K562 (cell line): Measurements from ENCODE around the gene KCNQ5. TPM values are rescaled to one million over a fixed set of nuclear protein-coding genes. Genes with fewer than 3 reads are reported as not detected.

Experiments used
- ATAC-seq: fragments of 200-7000 bp; cut with Tn5 transposase; 3 replicates; pipeline ENCODE4 v1.9.1; 2020; ENCODE audit warnings: moderate library complexity
- BruUV-seq: library from RNA; stranded (reverse); fragments of 400-500 nt; replicated peaks from 2 replicates; lab custom pipeline; 2021; lab: Mats Ljungman, UMichigan
- CTCF ChIA-PET: fragments of 300-600 bp; formaldehyde crosslinking; extraction: SDS; loops from one replicate; lab custom pipeline; 2021; ENCODE audit warnings: low intra/inter-chr PET ratio; lab: Yijun Ruan, JAX
- POLR2A ChIA-PET: fragments of 300-600, 350-650 bp; sonication (Branson Sonifier 250); formaldehyde crosslinking; extraction: SDS; loops from one replicate; lab custom pipeline; 2021; ENCODE audit warnings: antibody characterized with exemption, inconsistent platforms; lab: Yijun Ruan, JAX
- DNase-seq, 4 experiments: peaks; one replicate each; pipeline versions ENCODE4 v3.0.0 to v3.0.0-alpha.2; 2011 to 2018; ENCODE audit warnings: low spot score in 3 of 4, mixed read lengths in 3 of 4; ENCODE audit errors: extremely low read depth in 1 of 4
- FAIRE-seq: peaks from 2 replicates; lab custom pipeline; 2011; peaks lifted over from hg19 to GRCh38; lab: Jason Lieb, UNC
- H2AFZ ChIP-seq: 2 replicates; pipeline ENCODE4 v1.6.0; 2011; ENCODE audit warnings: low read depth, low read length, control low read depth, inconsistent platforms
- H3K27ac ChIP-seq: fragments of 200-600 bp; 3 replicates; pipeline ENCODE4 v1.8.0; 2011; ENCODE audit warnings: low read depth, mild to moderate bottlenecking, control low read depth, inconsistent platforms, low read length, moderate library complexity, mixed read lengths; ENCODE audit errors: extremely low read depth
- H3K27me3 ChIP-seq, 2 experiments: fragments of 300-600 bp in 1 of 2; 2 replicates in 1 of 2; 3 replicates in 1 of 2; pipeline versions ENCODE4 v1.6.0 to v1.8.0; 2011; ENCODE audit warnings: inconsistent platforms in 2 of 2, low read length in 2 of 2, mild to moderate bottlenecking in 1 of 2, mixed read lengths in 1 of 2, moderate library complexity in 1 of 2; ENCODE audit not compliant: control insufficient read depth in 2 of 2, insufficient read depth in 2 of 2
- H3K36me3 ChIP-seq: fragments of 300-600 bp; 3 replicates; pipeline ENCODE4 v1.8.0; 2011; ENCODE audit warnings: mild to moderate bottlenecking, low read length, inconsistent platforms; ENCODE audit not compliant: control insufficient read depth, insufficient read depth
- H3K4me1 ChIP-seq, 2 experiments: fragments of 200-600 bp in 1 of 2; replicated peaks in 1 of 2; 2 replicates in 1 of 2; 3 replicates in 1 of 2; pipeline versions ENCODE4 v1.5.1 to v1.8.0; 2011; ENCODE audit warnings: inconsistent platforms in 2 of 2, low read length in 2 of 2, mild to moderate bottlenecking in 1 of 2, mixed read lengths in 1 of 2, moderate library complexity in 1 of 2; ENCODE audit not compliant: control insufficient read depth in 2 of 2, insufficient read depth in 2 of 2
- H3K4me2 ChIP-seq: 2 replicates; pipeline ENCODE4 v1.6.1; 2011; ENCODE audit warnings: low read length, control low read depth, inconsistent platforms, mixed read lengths; ENCODE audit not compliant: insufficient read depth
- H3K4me3 ChIP-seq: fragments of 200-600 bp; sonication (generic), shearing (Covaris generic); 2 replicates; pipeline ENCODE4 v1.5.1; 2016; ENCODE audit warnings: control low read depth, inconsistent platforms
- H3K79me2 ChIP-seq: fragments of 200-600 bp; 3 replicates; pipeline ENCODE4 v1.8.0; 2011; ENCODE audit warnings: low read length, inconsistent platforms; ENCODE audit not compliant: control insufficient read depth, insufficient read depth
- H3K9ac ChIP-seq, 2 experiments: 2 replicates each; pipeline versions ENCODE4 v1.6.0 to v1.6.1; 2011; ENCODE audit warnings: low read depth in 2 of 2, low read length in 2 of 2, control low read depth in 1 of 2, inconsistent platforms in 1 of 2, mild to moderate bottlenecking in 1 of 2, mixed read lengths in 1 of 2; ENCODE audit not compliant: insufficient read depth in 1 of 2
- H3K9me1 ChIP-seq: one replicate; pipeline ENCODE4 v1.6.0; 2011; ENCODE audit warnings: inconsistent platforms, mild to moderate bottlenecking, low read length, moderate library complexity; ENCODE audit not compliant: control insufficient read depth, insufficient read depth
- H3K9me3 ChIP-seq: replicated peaks from 2 replicates; pipeline ENCODE4 v1.5.1; 2011; ENCODE audit warnings: low read depth, low read length, inconsistent platforms; ENCODE audit not compliant: control insufficient read depth, insufficient read depth
- H4K20me1 ChIP-seq: replicated peaks from 2 replicates; pipeline ENCODE4 v1.6.1; 2011; ENCODE audit warnings: low read length, inconsistent platforms, mixed read lengths; ENCODE audit not compliant: control insufficient read depth, insufficient read depth
- ARID1B ChIP-seq: fragments of 450-650 bp; IDR thresholded peaks from 2 replicates; pipeline ENCODE4 v1.6.1; 2016; ENCODE audit warnings: antibody characterized with exemption, mild to moderate bottlenecking, inconsistent platforms
- CCNT2 ChIP-seq: IDR thresholded peaks from 2 replicates; pipeline ENCODE4 v1.6.1; 2011; ENCODE audit warnings: borderline replicate concordance, low read depth, mild to moderate bottlenecking, moderate library complexity, mixed read lengths, low read length; ENCODE audit not compliant: insufficient read length; ENCODE audit errors: extremely low read depth
- GATAD2A ChIP-seq: fragments of 450-650 bp; IDR thresholded peaks from 2 replicates; pipeline ENCODE4 v1.6.1; 2017
- ILK ChIP-seq: fragments of 450-650 bp; IDR thresholded peaks from 2 replicates; pipeline ENCODE4 v1.6.1; 2016; ENCODE audit warnings: missing genetic modification characterization, low read depth, mild to moderate bottlenecking, missing compliant biosample characterization, moderate library complexity, borderline replicate concordance
- KDM2B ChIP-seq: fragments of 250-450 bp; sonication (Bioruptor Pico); IDR thresholded peaks from 2 replicates; pipeline ENCODE4 v1.8.0; 2021; ENCODE audit warnings: mild to moderate bottlenecking, moderate library complexity
- MTF1 ChIP-seq: fragments of 250-450 bp; sonication (Bioruptor Pico); IDR thresholded peaks from 2 replicates; pipeline ENCODE4 v1.9.0; 2021; ENCODE audit warnings: moderate library complexity, mild to moderate bottlenecking, inconsistent platforms, borderline replicate concordance
- MXI1 ChIP-seq: IDR thresholded peaks from 2 replicates; pipeline ENCODE4 v1.6.1; 2011; ENCODE audit warnings: low read depth, mild to moderate bottlenecking, improper control_type of control experiment, low read length
- NR2C2 ChIP-seq, 2 experiments: fragments of 200-800 bp in 1 of 2; sonication (Bioruptor generic) in 1 of 2; sonication (generic) in 1 of 2; formaldehyde crosslinking in 1 of 2; IDR thresholded peaks; 2 replicates each; pipeline versions ENCODE4 v1.6.1 to v1.8.0; 2016 to 2022; ENCODE audit warnings: mild to moderate bottlenecking in 1 of 2, missing compliant biosample characterization in 1 of 2, missing genetic modification characterization in 1 of 2, missing genetic modification reagents in 1 of 2
- NR3C1 ChIP-seq: sonication (generic); formaldehyde crosslinking; IDR thresholded peaks from 2 replicates; pipeline ENCODE4 v1.8.1; 2022; ENCODE audit warnings: missing genetic modification reagents
- PCBP2 ChIP-seq: fragments of 200-400 bp; formaldehyde crosslinking; IDR thresholded peaks from 2 replicates; pipeline ENCODE4 v1.6.1; 2018; ENCODE audit warnings: low read length, low read depth, mild to moderate bottlenecking, moderate library complexity; ENCODE audit not compliant: poor library complexity, severe bottlenecking
- PPARD ChIP-seq: fragments of 250-450 bp; sonication (Bioruptor Pico); IDR thresholded peaks from 2 replicates; pipeline ENCODE4 v1.8.0; 2022; ENCODE audit warnings: inconsistent platforms, mild to moderate bottlenecking, moderate library complexity
- RBM34 ChIP-seq: fragments of 200-400 bp; formaldehyde crosslinking; IDR thresholded peaks from 2 replicates; pipeline ENCODE4 v1.6.1; 2018; ENCODE audit warnings: low read length, borderline replicate concordance; ENCODE audit not compliant: insufficient read depth
- SRSF9 ChIP-seq: fragments of 200-400 bp; formaldehyde crosslinking; IDR thresholded peaks from 2 replicates; pipeline ENCODE4 v1.6.1; 2017; ENCODE audit warnings: low read depth, low read length, borderline replicate concordance
- TAF1 ChIP-seq: IDR thresholded peaks from 2 replicates; pipeline ENCODE4 v1.6.1; 2011; ENCODE audit warnings: mild to moderate bottlenecking, low read length, moderate library complexity; ENCODE audit not compliant: insufficient read depth, control insufficient read depth, severe bottlenecking; ENCODE audit errors: extremely low read depth
- ZKSCAN8 ChIP-seq: fragments of 200-800 bp; sonication (Bioruptor generic); IDR thresholded peaks from 2 replicates; pipeline ENCODE4 v1.6.1; 2016; ENCODE audit warnings: missing genetic modification characterization, missing compliant biosample characterization
- ZNF224 ChIP-seq: sonication (generic); formaldehyde crosslinking; IDR thresholded peaks from 2 replicates; pipeline ENCODE4 v1.8.0; 2022; ENCODE audit warnings: mild to moderate bottlenecking, missing genetic modification reagents
- ZNF695 ChIP-seq: fragments of 450-650 bp; formaldehyde crosslinking; IDR thresholded peaks from 2 replicates; pipeline ENCODE4 v1.4.0; 2020; ENCODE audit warnings: mild to moderate bottlenecking, moderate library complexity
- WGBS: fragments of 100-300 bp; shearing (Covaris generic); methylation state at CpG from one replicate; pipeline ENCODE4 v1.1.6; 2016; ENCODE audit warnings: low coverage, mixed read lengths; ENCODE audit not compliant: insufficient coverage; ENCODE audit errors: missing lambda C conversion rate; 5-methylcytosine and 5-hydroxymethylcytosine counted together
- in situ Hi-C: fragments of 300-500 bp; cut with MboI; formaldehyde crosslinking; loops from 4 replicates; pipeline ENCODE4 v1.15.0; 2018; ENCODE audit warnings: inconsistent platforms, mixed read lengths
- intact Hi-C: fragments of 100-400 bp; cut with micrococcal nuclease; formaldehyde crosslinking; loops from 2 replicates; pipeline ENCODE4 v1.14.2; 2022
- polyA plus RNA-seq, 8 experiments: library from polyadenylated mRNA; depleted of rRNA in 4 of 8; stranded (reverse) in 5 of 8; unstranded in 3 of 8; fragments of >200 nt; fragmentation: Nextera tagmentation in 2 of 8; fragmentation: Illumina TruSeq in 1 of 8; extraction: Ambion mirVana in 2 of 8; extraction: Trizol in 1 of 8; gene quantifications; 2 replicates each; pipeline versions ENCODE4 v1.2.1 to v1.2.3, GENCODE V29; 2011 to 2014; ENCODE audit warnings: inconsistent platforms in 1 of 8, missing spikeins in 1 of 8
- total RNA-seq, 7 experiments: library from RNA; depleted of rRNA in 6 of 7; stranded (reverse); fragments of >200 nt in 6 of 7; fragmentation: Illumina TruSeq in 2 of 7; extraction: Trizol in 2 of 7; gene quantifications; 2 replicates each; pipeline versions ENCODE4 v1.2.1 to v1.2.3, GENCODE V29; 2011 to 2021; ENCODE audit warnings: low replicate concordance in 1 of 7
- TF ChIP-seq, protein P1 (sequence below): fragments of 450-650 bp; formaldehyde crosslinking; IDR thresholded peaks from 2 replicates; pipeline ENCODE4 v1.4.0; 2022; ENCODE audit warnings: missing genetic modification characterization
- TF ChIP-seq, protein P2 (sequence below): sonication (generic); formaldehyde crosslinking; IDR thresholded peaks from 2 replicates; pipeline ENCODE4 v1.8.0; 2023; ENCODE audit warnings: mild to moderate bottlenecking, missing genetic modification reagents

Gene KCNQ5
- total and polyA plus RNA-seq, 9 of the 15 experiments (the other 6 are each of a cell fraction or from before 2014, with no cell fraction given) = 0.31 to 5.9 (median 2.6) TPM

DNA sequence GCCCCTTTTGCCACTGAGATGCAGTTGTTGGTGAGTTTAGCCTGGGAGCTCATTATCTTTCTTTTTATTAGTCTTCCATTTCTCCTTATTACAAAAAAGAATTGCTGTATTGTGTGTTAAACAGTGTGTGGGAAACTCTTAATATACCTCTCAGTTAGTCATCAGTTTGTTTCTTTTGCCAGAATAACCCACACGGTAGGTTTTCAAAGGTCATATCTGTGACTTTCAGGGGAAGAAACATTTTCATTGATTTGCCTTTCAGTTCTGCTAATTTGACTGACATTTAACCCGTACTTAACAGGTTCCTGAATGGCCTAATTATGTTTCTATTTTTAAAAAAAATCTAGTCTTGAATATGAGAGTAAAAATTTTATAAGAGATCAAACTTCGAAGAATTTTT, 458.1 kb downstream of the KCNQ5 start (continued):
- no peak for TF ChIP-seq NR3C1 (CRISPR knock-in tag)
- no peak for TF ChIP-seq GATAD2A
- no peak for TF ChIP-seq SRSF9

DNA sequence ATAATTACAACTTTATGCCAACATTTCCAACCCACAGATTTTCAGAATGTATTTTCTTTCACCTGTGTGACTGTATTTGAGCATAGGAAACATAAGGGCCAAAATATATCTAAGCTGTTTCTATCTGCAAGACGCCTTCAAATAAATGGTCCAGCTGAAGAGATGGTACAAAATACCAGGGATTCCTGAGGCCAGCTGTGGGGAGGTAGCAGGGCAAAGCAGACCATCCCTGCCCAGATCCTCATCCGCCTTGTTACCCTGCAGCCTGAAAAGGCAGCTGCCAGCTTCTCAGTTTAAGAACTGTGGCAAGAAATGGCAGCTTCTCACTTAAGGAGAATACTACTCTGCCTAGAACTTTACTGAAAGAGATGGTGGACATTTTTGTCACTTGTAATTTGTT, 460.1 kb downstream of the KCNQ5 start:
- Histone ChIP-seq H3K4me2 (no peak overlapping the region), H3K4me3 (no peak overlapping the region), H3K4me1 (no peaks in the 10 kb centered on the region), H3K79me2 (no peaks in the 10 kb centered on the region), H3K9me3 (no peaks in the 10 kb centered on the region), H3K9ac (no peak overlapping the region), H3K36me3 (no peaks in the 10 kb centered on the region), H3K27ac (no peak overlapping the region), H2AFZ (no peak overlapping the region), H4K20me1 (no peaks in the 10 kb centered on the region), H3K27me3 (no peaks in the 10 kb centered on the region), H3K9me1 (no peaks in the 10 kb centered on the region)
- 21% methylated on average over 2 of the region's 2 CpGs for WGBS
- intact Hi-C loops (no loop called here), in situ Hi-C loops (no loop called here)
- CTCF ChIA-PET = no interaction called here
- FAIRE-seq (no peak), DNase-seq (no peak), ATAC-seq (no peak)
- POLR2A ChIA-PET = no interaction called here
- no TSS peak for BruUV-seq
- TF ChIP-seq TAF1 = no peak
- TF ChIP-seq ZNF695 = no peak
- TF ChIP-seq PCBP2 = no peak
- no peak for TF ChIP-seq ARID1B
- TF ChIP-seq ZNF224 (CRISPR knock-in tag) = no peak
- TF ChIP-seq CCNT2 = no peak
- no peak for TF ChIP-seq ZKSCAN8 (CRISPR knock-in tag)
- no peak for TF ChIP-seq PPARD (CRISPR knock-in tag)
- TF ChIP-seq KDM2B (CRISPR knock-in tag) = no peak
- TF ChIP-seq NR2C2 (CRISPR knock-in tag; IDR thresholded peaks at IDR 0.05) = no peak
- TF ChIP-seq NR2C2 (tag; IDR thresholded peaks at IDR 0.05) = no peak
- TF ChIP-seq RBM34 = no peak
- no peak for TF ChIP-seq MTF1
- TF ChIP-seq MXI1 = no peak
- no peak for TF ChIP-seq ILK (tag)
- TF ChIP-seq, protein P1, sequence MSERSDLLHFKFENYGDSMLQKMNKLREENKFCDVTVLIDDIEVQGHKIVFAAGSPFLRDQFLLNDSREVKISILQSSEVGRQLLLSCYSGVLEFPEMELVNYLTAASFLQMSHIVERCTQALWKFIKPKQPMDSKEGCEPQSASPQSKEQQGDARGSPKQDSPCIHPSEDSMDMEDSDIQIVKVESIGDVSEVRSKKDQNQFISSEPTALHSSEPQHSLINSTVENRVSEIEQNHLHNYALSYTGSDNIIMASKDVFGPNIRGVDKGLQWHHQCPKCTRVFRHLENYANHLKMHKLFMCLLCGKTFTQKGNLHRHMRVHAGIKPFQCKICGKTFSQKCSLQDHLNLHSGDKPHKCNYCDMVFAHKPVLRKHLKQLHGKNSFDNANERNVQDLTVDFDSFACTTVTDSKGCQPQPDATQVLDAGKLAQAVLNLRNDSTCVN = no peak
- TF ChIP-seq, protein P2, sequence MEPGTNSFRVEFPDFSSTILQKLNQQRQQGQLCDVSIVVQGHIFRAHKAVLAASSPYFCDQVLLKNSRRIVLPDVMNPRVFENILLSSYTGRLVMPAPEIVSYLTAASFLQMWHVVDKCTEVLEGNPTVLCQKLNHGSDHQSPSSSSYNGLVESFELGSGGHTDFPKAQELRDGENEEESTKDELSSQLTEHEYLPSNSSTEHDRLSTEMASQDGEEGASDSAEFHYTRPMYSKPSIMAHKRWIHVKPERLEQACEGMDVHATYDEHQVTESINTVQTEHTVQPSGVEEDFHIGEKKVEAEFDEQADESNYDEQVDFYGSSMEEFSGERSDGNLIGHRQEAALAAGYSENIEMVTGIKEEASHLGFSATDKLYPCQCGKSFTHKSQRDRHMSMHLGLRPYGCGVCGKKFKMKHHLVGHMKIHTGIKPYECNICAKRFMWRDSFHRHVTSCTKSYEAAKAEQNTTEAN (CRISPR knock-in tag) = no peak
